Cardiac fibroblast (primary cell): ENCODE results near the gene ACTR5.
"Not testable (repeated sequence)": the region's sequence is repeated elsewhere in the genome, so short reads cannot be mapped to it uniquely, and the experiment has no call there.

Source experiments
- DNase-seq, 2 donors: peaks; one replicate each; pipeline versions ENCODE4 v3.0.0 to v3.0.0-alpha.2; 2010; ENCODE audit warnings: low read depth in 2 of 2
- H3K4me3 ChIP-seq, 2 donors: replicated peaks in 1 of 2; 1 replicate in 1 of 2; 2 replicates in 1 of 2; pipeline ENCODE4 v1.5.1; 2011; ENCODE audit warnings: low read depth in 2 of 2, low read length in 2 of 2, mild to moderate bottlenecking in 2 of 2, moderate library complexity in 1 of 2
- CTCF ChIP-seq: IDR thresholded peaks from one replicate; pipeline ENCODE4 v1.5.1; 2011; ENCODE audit warnings: low read depth, mild to moderate bottlenecking, low read length, inconsistent platforms

The ACTR5 gene

DNA sequence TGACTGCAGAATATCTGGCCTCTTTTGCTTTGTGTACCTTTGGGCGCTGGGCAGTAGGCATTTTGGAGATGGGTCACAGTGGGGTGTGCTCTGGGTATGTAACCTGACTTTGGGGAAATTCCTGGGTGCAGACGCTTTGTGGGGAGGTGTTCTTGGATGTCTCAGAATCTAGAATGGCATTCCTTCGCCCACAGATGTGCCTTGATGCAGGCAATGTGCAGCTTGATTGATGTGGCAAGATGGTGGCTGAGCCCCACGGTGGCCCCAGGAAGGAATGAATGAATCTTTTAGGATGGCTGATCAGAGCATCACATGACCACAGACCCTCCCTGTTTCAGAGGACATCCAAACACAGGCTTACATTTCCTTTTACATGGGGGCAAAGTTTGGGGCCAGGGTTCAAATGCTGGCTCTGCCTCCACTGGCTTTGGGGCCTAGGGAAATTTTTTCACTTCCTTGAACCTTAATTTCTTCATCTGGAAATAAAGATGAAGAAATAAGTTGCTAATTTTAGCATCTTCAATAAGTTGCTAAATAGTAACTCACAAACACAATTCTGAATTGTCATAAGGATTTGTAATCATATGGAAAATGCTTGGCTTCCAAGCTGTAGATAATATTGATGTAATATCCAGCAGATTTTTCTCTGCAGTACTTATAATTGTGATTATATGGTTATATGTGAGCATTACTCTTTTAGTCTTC is 62.8 kb downstream of the ACTR5 start:
- TF ChIP-seq CTCF: no peak
- H3K4me3 ChIP-seq: no peak overlapping the region
- no peak for DNase-seq

DNA sequence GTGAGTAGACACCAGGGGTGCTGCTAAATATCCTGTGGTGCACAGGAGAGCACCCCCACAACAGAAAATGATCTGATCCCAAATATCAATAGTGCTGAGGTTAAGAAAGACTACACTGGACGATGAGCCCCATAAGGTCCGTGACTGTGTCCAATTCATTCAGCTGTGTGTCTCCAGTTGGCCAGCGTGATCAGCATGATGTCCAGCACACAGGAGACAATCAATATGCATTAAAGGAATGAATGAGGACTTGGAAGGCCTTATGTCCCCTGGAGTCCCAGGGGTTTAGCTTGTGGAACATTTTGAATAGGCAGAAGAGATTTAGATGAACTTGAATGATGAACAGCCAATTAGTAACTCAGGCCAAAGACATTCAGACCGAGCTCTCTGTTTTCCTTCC is 63.5 kb downstream of the ACTR5 start:
- no peak for TF ChIP-seq CTCF
- H3K4me3 ChIP-seq: no peak overlapping the region
- DNase-seq: no peak

GRCh38 chr20:38812182-38812581 is 63.9 kb downstream of the ACTR5 start:
- no peak for TF ChIP-seq CTCF
- no peak for DNase-seq
- no peak overlapping the region for H3K4me3 ChIP-seq

DNA sequence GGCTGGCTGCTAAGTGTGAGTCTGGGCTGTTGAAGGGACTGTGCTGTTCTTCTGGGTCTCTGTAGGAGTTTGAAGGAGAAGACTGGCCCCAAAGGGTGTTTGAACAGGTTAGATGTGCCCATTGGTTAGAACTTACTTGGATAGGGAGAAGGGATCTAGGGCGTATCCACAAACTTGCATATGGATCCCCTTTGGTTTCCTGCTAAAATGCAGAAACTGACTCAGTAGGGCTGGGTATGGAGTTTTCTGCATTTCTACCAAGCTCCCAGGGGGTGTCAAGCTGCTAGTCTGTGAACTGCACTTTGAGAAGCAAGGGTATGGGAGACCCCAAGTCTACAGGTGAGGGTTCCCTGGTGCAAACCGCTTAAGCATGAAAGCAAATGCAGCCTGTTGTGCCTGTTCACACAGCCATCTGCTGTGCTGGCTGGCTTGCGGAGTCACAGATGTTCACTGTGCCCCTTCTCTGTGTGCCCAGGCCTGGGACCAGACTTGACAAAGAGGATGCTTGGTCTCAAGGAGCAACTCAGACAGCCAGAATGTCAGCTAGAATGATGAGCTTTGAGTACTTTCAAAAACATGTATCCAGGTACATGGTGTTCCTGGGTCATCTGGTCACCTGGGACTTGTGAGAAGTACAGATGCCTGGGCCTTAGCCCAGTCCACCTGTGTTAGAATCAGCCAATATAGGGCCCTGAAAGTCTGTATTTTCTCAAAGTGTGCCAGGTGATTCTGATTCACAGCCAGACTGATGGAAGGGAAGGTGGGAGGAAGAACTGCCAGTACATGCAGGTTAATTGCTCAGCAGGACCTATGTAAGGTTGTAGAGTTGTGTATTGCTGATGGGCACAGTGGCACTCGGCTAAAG is 64.7 kb downstream of the ACTR5 start:
- TF ChIP-seq CTCF: no peak
- no peak overlapping the region for H3K4me3 ChIP-seq
- no peak for DNase-seq

DNA sequence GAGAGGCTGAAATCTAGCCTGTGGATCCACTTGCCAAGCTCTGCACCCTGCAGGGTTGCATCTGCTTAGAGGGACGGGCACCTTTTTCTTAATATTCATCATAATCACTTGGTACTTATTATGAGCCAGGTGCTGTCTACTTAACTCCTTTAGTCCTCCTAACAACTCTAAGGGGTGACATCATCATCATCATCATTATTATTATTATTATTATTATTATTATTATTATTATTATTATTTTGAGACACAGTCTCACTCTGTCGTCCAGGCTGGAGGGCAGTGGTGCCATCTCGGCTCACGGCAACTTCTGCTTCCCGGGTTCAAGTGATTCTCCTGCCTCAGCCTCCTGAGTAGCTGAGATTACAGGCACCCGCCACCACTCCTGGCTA is 65.3 kb downstream of the ACTR5 start:
- H3K4me3 ChIP-seq, DNase-seq: not testable (repeated sequence)

DNA sequence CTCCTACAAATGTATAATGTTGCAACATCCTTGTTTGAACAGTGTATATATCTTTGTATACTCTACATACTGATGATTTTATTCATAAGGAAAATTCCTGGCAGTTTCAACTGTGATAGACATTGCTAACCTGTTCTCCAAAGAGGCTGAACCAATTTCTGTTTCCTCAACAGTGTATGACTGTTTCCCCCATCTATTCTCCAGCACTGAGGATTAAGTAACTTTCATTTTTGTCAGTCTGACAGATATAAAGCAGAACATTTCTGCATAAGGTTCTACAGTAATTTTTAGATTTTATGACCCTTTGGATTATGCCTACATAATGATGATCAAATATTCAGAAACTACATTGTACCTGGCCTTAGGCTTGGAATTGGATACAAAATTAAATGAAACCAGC is 67.2 kb downstream of the ACTR5 start:
- no peak for TF ChIP-seq CTCF
- DNase-seq: no peak
- H3K4me3 ChIP-seq: no peak overlapping the region
